Thoracic aorta (tissue), 2 donors: Measurements from ENCODE around the gene PAPOLA. TPM values are rescaled to one million over a fixed set of nuclear protein-coding genes. Genes with fewer than 3 reads are reported as not detected.

ENCODE experiments used
- ATAC-seq: fragments of 150-250 bp; one replicate; pipeline ENCODE4 v1.8.0; 2017; ENCODE audit warnings: low read depth; ENCODE audit not compliant: insufficient number of reproducible peaks, low FRiP score
- DNase-seq: peaks from one replicate; pipeline ENCODE4 v3.0.0-alpha.2; 2020; ENCODE audit warnings: low spot score
- H3K27ac ChIP-seq, 2 donors: fragments of 200-600 bp; sonication (generic); 1 replicate in 1 of 2; 2 replicates in 1 of 2; pipeline ENCODE4 v1.5.1; 2016; ENCODE audit warnings: mild to moderate bottlenecking in 2 of 2, moderate library complexity in 2 of 2
- H3K27me3 ChIP-seq: fragments of 200-600 bp; sonication (generic); replicated peaks from 2 replicates; pipeline ENCODE4 v1.6.0; 2016; ENCODE audit warnings: mild to moderate bottlenecking; ENCODE audit not compliant: insufficient read depth
- H3K36me3 ChIP-seq: fragments of 200-600 bp; sonication (generic); one replicate; pipeline ENCODE4 v1.5.1; 2016
- H3K4me1 ChIP-seq, 2 donors: fragments of 200-600 bp; sonication (generic); 1 replicate in 1 of 2; 2 replicates in 1 of 2; pipeline versions ENCODE4 v1.5.1 to v1.6.0; 2016; ENCODE audit warnings: low read depth in 2 of 2, mild to moderate bottlenecking in 1 of 2; ENCODE audit not compliant: control insufficient read depth in 1 of 2
- H3K4me3 ChIP-seq: fragments of 200-600 bp; sonication (generic); 2 replicates; pipeline ENCODE4 v1.5.1; 2016; ENCODE audit warnings: mild to moderate bottlenecking
- H3K9me3 ChIP-seq: fragments of 200-600 bp; sonication (generic); 2 replicates; pipeline ENCODE4 v1.5.1; 2016
- total RNA-seq, 2 donors: library from RNA; depleted of rRNA; stranded (reverse); fragments of >200 nt; gene quantifications; one replicate each; pipeline versions ENCODE4 v1.1.0 to v1.2.3, GENCODE V29; 2016
- TF ChIP-seq, protein P1 (sequence below): fragments of 200-600 bp; sonication (generic); IDR thresholded peaks from one replicate; pipeline ENCODE4 v1.5.1; 2019; ENCODE audit warnings: antibody characterized with exemption

The PAPOLA gene
- total RNA-seq, 2 donors from 2014 or later, result 81.9 to 152 TPM

DNA sequence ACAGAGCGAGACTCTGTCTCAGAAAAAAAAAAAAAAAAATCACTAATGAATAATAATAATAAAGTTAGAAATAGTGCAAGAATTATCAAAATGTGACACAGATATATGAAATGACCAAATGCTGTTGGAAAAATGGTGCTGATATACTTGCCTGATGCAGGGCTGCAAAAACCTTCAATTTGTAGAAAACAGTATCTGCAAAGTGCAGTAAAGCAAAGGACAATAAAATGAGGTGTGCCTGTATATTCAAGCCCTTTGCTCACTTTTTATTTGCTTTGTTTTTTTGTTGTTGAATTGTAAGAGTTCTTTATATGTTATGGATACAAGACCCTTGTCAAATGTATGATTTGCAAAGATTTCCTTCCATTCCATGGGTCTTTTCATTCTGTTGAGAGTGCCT is 9.0 kb upstream of the PAPOLA start:
- DNase-seq (no peak), ATAC-seq (no peak)
- Histone ChIP-seq H3K27me3 (no peaks in the 10 kb centered on the region), H3K4me3 (no peak overlapping the region), H3K4me1 (no peaks in the 10 kb centered on the region), H3K36me3 (no peaks in the 10 kb centered on the region), H3K9me3 (no peaks in the 10 kb centered on the region), H3K27ac (no peak overlapping the region)
- TF ChIP-seq, protein P1, sequence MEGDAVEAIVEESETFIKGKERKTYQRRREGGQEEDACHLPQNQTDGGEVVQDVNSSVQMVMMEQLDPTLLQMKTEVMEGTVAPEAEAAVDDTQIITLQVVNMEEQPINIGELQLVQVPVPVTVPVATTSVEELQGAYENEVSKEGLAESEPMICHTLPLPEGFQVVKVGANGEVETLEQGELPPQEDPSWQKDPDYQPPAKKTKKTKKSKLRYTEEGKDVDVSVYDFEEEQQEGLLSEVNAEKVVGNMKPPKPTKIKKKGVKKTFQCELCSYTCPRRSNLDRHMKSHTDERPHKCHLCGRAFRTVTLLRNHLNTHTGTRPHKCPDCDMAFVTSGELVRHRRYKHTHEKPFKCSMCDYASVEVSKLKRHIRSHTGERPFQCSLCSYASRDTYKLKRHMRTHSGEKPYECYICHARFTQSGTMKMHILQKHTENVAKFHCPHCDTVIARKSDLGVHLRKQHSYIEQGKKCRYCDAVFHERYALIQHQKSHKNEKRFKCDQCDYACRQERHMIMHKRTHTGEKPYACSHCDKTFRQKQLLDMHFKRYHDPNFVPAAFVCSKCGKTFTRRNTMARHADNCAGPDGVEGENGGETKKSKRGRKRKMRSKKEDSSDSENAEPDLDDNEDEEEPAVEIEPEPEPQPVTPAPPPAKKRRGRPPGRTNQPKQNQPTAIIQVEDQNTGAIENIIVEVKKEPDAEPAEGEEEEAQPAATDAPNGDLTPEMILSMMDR, result no peak

DNA sequence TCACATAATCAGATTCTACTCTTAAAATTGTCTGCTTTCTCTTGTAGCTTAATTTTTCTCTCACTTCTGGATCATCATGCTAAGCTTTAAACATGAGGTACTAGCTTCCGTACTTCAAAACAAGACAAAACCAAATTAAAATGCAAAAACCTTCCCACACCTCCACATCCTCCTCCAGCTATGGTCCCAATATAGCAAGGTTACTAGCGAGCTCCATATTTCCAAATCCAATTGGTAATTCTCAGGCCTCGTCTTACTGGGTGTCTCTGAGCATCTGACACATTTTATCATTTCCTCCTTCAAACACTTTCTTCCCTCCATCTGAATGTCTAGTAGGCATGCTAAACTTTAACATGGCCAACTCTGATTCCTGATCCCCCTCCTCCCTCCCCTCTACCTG is 7.9 kb upstream of the PAPOLA start:
- TF ChIP-seq, protein P1, result no peak
- no peak for ATAC-seq

DNA sequence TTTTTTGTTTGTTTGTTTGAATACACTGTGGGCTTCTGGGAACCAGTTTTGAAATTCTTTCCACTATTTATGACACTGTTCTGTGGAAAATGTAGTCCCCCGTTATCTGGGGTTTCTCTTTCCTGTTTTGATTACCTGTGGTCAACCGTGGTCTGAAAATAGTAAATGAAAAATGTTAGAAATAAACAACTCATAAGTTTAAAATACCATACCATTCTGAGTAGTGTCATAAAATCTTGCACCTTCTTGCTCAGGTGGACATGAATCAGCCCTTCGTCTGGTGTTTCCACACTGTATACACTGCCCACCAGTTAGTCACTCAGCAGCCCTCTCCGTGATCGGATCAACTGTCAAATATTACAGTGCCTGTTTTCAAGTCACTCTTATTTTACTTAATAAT is 5.1 kb upstream of the PAPOLA start:
- TF ChIP-seq, protein P1, result no peak
- Histone ChIP-seq H3K4me3 (no peak overlapping the region), H3K27ac (no peak overlapping the region), H3K4me1 (peaks cover 7 to 8% of the 10 kb centered on the region in 2 donors), H3K36me3 (no peaks in the 10 kb centered on the region), H3K9me3 (no peaks in the 10 kb centered on the region), H3K27me3 (no peaks in the 10 kb centered on the region)
- DNase-seq (no peak), ATAC-seq (no peak)

More for the DNA sequence above, 7.9 kb upstream of the PAPOLA start:
- no peak overlapping the region for H3K4me3 ChIP-seq
- no peaks in the 10 kb centered on the region for H3K27me3 ChIP-seq
- no peak for DNase-seq
- no peaks in the 10 kb centered on the region for H3K4me1 ChIP-seq
- H3K9me3 ChIP-seq, result no peaks in the 10 kb centered on the region
- no peaks in the 10 kb centered on the region for H3K36me3 ChIP-seq
- no peak overlapping the region for H3K27ac ChIP-seq

DNA sequence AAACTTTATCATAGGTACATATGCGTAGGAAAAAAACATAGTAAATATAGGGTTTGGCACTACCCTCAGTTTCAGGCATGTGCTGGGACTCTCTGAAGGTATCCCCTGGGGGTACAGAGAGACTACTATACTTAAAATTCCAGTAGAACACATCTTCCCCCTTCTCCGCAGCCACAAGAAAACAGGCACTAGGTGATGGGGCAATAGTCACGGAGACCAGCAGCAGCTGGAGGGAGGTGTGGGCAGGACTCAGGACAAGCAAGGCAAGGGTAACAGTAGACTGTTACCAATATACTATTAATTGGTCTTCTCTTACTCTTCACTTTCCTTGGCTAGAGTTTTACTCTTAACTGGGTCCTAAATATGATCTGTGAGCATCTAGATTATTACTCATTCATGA is 4.6 kb upstream of the PAPOLA start:
- ATAC-seq (no peak), DNase-seq (no peak)
- Histone ChIP-seq H3K36me3 (no peaks in the 10 kb centered on the region), H3K9me3 (no peaks in the 10 kb centered on the region), H3K4me3 (no peak overlapping the region), H3K4me1 (peaks cover 7 to 8% of the 10 kb centered on the region in 2 donors), H3K27ac (no peak overlapping the region), H3K27me3 (no peaks in the 10 kb centered on the region)
- TF ChIP-seq, protein P1, result no peak

DNA sequence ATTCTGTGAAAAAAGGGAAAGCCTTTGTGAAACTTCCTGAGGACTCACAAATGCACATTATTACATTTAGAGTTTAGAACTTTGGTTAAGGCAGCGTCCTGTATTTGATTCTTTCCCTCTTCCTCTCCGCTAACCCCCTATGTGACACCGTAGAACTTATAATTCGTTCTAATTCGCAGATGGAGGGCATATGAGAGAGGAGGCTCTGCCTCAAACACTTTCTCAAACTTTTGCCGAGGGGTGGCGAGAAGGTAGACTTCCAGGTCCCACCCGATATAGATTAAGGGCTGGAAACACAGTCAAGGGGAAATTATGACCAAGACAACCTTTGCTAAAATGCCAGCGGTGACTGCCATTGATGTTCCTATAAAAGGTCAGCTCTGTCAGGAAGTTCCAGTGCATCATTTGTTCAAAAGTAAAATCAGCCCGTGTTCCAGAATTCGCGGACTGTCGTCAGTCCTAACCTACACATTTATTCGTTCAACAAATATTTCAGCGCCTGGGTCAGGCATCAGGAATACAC is 904 bp upstream of the PAPOLA start:
- TF ChIP-seq, protein P1, result no peak
- ATAC-seq, result no peak

More for the DNA sequence above, 904 bp upstream of the PAPOLA start:
- Histone ChIP-seq H3K36me3 (no peaks in the 10 kb centered on the region), H3K27me3 (no peaks in the 10 kb centered on the region), H3K9me3 (no peaks in the 10 kb centered on the region), H3K27ac (peak overlapping the region; percentile 88), H3K4me1 (peaks cover 33 to 36% of the 10 kb centered on the region in 2 donors), H3K4me3 (peak overlapping the region; percentile 92)
- no peak for DNase-seq
